Mucosa of gallbladder (tissue), 1 donor: Measurements from ENCODE around the gene COPS7A. TPM values are rescaled to one million over a fixed set of nuclear protein-coding genes. Genes with fewer than 3 reads are reported as not detected.
"Not testable (repeated sequence)": the region's sequence is repeated elsewhere in the genome, so short reads cannot be mapped to it uniquely, and the experiment has no call there.

Experiments used
- DNase-seq: peaks from one replicate; pipeline ENCODE4 v3.0.0-alpha.2; 2020; ENCODE audit warnings: low spot score
- total RNA-seq: library from RNA; stranded (reverse); gene quantifications from one replicate; pipeline ENCODE4 v1.2.1, GENCODE V29; 2021
- donor health status: DM: no; HTN: no; CAD: no.

COPS7A gene
- total RNA-seq, 1 donor from 2014 or later, result 61.4 TPM

GRCh38 chr12:6701078-6701768, 22.6 kb upstream of the COPS7A start:
- DNase-seq, result no peak

- DNase-seq, result no peak
These were observed 20.2 kb upstream of the COPS7A start for GRCh38 chr12:6703631-6704030.

GRCh38 chr12:6708351-6708750, 15.5 kb upstream of the COPS7A start:
- not testable (repeated sequence) for DNase-seq

GRCh38 chr12:6708960-6709394, 14.9 kb upstream of the COPS7A start:
- DNase-seq, result no peak

GRCh38 chr12:6716031-6716873, 7.6 kb upstream of the COPS7A start:
- not testable (repeated sequence) for DNase-seq

- DNase-seq, result no peak
These were observed 6.9 kb upstream of the COPS7A start for GRCh38 chr12:6716874-6717437.

- DNase-seq, result no peak
These were observed 983 bp upstream of the COPS7A start for GRCh38 chr12:6722863-6723262.

GRCh38 chr12:6724409-6724797, 557 bp downstream of the COPS7A start:
- peak; percentile 14 for DNase-seq

- no peak for DNase-seq
These were observed 1.5 kb downstream of the COPS7A start for GRCh38 chr12:6725350-6725749.

- DNase-seq, result no peak
These were observed 5.3 kb downstream of the COPS7A start for GRCh38 chr12:6729186-6729585.

- no peak for DNase-seq
These were observed 6.3 kb downstream of the COPS7A start for GRCh38 chr12:6730169-6730568.

GRCh38 chr12:6734506-6735387, 10.9 kb downstream of the COPS7A start:
- no peak for DNase-seq

- peak; percentile 68 for DNase-seq
These were observed 11.8 kb downstream of the COPS7A start for GRCh38 chr12:6735448-6736191.

GRCh38 chr12:6736754-6737153, 12.9 kb downstream of the COPS7A start:
- DNase-seq, result no peak

GRCh38 chr12:6742080-6742479, 18.2 kb downstream of the COPS7A start:
- DNase-seq, result not testable (repeated sequence)

- DNase-seq, result no peak
These were observed 19.0 kb downstream of the COPS7A start for GRCh38 chr12:6742834-6743233.

- not testable (repeated sequence) for DNase-seq
These were observed 19.5 kb downstream of the COPS7A start for GRCh38 chr12:6743300-6743699.

GRCh38 chr12:6745741-6746525, 22.1 kb downstream of the COPS7A start:
- no peak for DNase-seq

GRCh38 chr12:6747216-6747615, 23.4 kb downstream of the COPS7A start:
- DNase-seq, result no peak

GRCh38 chr12:6748761-6749160, 24.9 kb downstream of the COPS7A start:
- DNase-seq, result no peak
